Endodermal cell (in vitro differentiated cells): Measurements from ENCODE around the gene EIF4G1. TPM values are rescaled to one million over a fixed set of nuclear protein-coding genes. Genes with fewer than 3 reads are reported as not detected.

ENCODE experiments used
- DNase-seq: peaks from one replicate; pipeline ENCODE4 v3.0.0-alpha.2; 2017
- H3K27ac ChIP-seq: 2 replicates; pipeline ENCODE4 v1.5.1; 2013; ENCODE audit warnings: mild to moderate bottlenecking, low read depth, low read length, moderate library complexity
- H3K27me3 ChIP-seq: 2 replicates; pipeline ENCODE4 v1.6.1; 2013; ENCODE audit warnings: mild to moderate bottlenecking, low read length, moderate library complexity; ENCODE audit not compliant: insufficient read depth, control insufficient read depth, poor library complexity, severe bottlenecking
- H3K36me3 ChIP-seq: 2 replicates; pipeline ENCODE4 v1.7.0; 2013; ENCODE audit warnings: mild to moderate bottlenecking, low read length, moderate library complexity; ENCODE audit not compliant: control insufficient read depth, insufficient read depth
- H3K4me1 ChIP-seq: one replicate; pipeline ENCODE4 v1.7.0; 2013; ENCODE audit warnings: low read length; ENCODE audit not compliant: control insufficient read depth, insufficient read depth
- H3K4me3 ChIP-seq: 2 replicates; pipeline ENCODE4 v1.5.1; 2013; ENCODE audit warnings: mild to moderate bottlenecking, low read length, moderate library complexity
- H3K9ac ChIP-seq: 2 replicates; pipeline ENCODE4 v1.6.1; 2013; ENCODE audit warnings: mild to moderate bottlenecking, low read length, moderate library complexity; ENCODE audit not compliant: poor library complexity, severe bottlenecking; ENCODE audit errors: extremely low read depth
- H3K9me3 ChIP-seq: 2 replicates; pipeline ENCODE4 v1.6.1; 2013; ENCODE audit warnings: mild to moderate bottlenecking, low read length, moderate library complexity; ENCODE audit not compliant: control insufficient read depth
- H3K27ac Mint-ChIP-seq: 2 replicates; pipeline ENCODE4 v1.8.0; 2020; ENCODE audit warnings: mixed read lengths
- H3K27me3 Mint-ChIP-seq: 2 replicates; pipeline ENCODE4 v1.8.0; 2021; ENCODE audit warnings: mild to moderate bottlenecking, mixed read lengths; ENCODE audit not compliant: insufficient read depth
- H3K36me3 Mint-ChIP-seq: 2 replicates; pipeline ENCODE4 v1.8.0; 2020; ENCODE audit warnings: low read depth, mixed read lengths
- H3K4me1 Mint-ChIP-seq: 2 replicates; pipeline ENCODE4 v1.8.0; 2020; ENCODE audit warnings: mixed read lengths
- H3K4me3 Mint-ChIP-seq: 2 replicates; pipeline ENCODE4 v1.8.0; 2020; ENCODE audit warnings: mild to moderate bottlenecking, moderate library complexity, mixed read lengths
- H3K9me3 Mint-ChIP-seq: 2 replicates; pipeline ENCODE4 v1.8.0; 2020; ENCODE audit warnings: mild to moderate bottlenecking, mixed read lengths
- WGBS, 2 experiments: methylation state at CpG; one replicate each; pipeline versions ENCODE4 v1.1.5 to v1.1.7; 2013; ENCODE audit warnings: missing lambda C conversion rate in 2 of 2, mixed read lengths in 1 of 2; ENCODE audit not compliant: insufficient coverage in 1 of 2, insufficient read length in 1 of 2; 5-methylcytosine and 5-hydroxymethylcytosine counted together
- total RNA-seq, 2 donors: library from RNA; stranded (reverse); fragmentation: NEBNext Ultra II Directional in 1 of 2; extraction: Animal tissue kit (Norgen Biotek cat#: 25700) in 1 of 2; gene quantifications; 2 replicates in 1 of 2; 3 replicates in 1 of 2; pipeline ENCODE4 v1.2.1, GENCODE V29; 2021
- TF ChIP-seq, protein P1 (sequence below): fragments of 200-600 bp; sonication (generic); conservative IDR thresholded peaks from 2 replicates; pipeline ENCODE4 v1.5.0; 2021; ENCODE audit warnings: antibody characterized with exemption, mild to moderate bottlenecking

Gene EIF4G1
- total RNA-seq, 2 donors from 2014 or later = 408 to 475 TPM

DNA sequence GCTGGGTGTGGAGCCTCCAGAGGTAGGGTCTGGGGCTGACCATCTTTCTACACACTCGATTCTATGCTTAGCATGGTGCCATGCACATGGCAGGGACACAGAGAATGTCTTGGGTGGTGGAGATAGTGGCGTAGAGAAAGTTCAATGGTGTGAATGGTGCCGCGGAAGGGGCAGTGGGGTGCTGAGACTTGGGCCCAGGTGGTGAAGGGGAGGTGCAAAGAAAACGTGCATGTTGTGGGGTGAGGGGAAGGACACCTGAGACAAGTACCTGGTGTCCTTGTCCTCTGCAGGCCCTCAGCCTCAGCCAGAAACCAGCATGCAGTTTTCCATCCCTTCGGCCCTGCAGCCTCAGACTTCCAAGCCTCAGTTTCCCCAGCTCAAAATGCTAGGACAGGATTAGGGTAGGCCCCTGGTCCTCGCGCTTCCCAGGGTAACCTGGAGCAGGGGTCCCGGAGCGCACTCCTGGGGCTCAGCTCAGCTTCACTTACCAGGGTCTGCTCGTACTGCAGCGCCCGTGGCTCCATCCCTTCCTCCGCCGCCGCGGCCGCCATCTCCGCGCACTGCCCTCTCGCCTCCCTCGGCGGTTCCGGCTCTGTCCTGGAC is 46.6 kb downstream of the EIF4G1 start:
- TF ChIP-seq, protein P1, sequence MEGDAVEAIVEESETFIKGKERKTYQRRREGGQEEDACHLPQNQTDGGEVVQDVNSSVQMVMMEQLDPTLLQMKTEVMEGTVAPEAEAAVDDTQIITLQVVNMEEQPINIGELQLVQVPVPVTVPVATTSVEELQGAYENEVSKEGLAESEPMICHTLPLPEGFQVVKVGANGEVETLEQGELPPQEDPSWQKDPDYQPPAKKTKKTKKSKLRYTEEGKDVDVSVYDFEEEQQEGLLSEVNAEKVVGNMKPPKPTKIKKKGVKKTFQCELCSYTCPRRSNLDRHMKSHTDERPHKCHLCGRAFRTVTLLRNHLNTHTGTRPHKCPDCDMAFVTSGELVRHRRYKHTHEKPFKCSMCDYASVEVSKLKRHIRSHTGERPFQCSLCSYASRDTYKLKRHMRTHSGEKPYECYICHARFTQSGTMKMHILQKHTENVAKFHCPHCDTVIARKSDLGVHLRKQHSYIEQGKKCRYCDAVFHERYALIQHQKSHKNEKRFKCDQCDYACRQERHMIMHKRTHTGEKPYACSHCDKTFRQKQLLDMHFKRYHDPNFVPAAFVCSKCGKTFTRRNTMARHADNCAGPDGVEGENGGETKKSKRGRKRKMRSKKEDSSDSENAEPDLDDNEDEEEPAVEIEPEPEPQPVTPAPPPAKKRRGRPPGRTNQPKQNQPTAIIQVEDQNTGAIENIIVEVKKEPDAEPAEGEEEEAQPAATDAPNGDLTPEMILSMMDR = no peak
- H3K4me1 Mint-ChIP-seq = peaks cover 27% of the 10 kb centered on the region

DNA sequence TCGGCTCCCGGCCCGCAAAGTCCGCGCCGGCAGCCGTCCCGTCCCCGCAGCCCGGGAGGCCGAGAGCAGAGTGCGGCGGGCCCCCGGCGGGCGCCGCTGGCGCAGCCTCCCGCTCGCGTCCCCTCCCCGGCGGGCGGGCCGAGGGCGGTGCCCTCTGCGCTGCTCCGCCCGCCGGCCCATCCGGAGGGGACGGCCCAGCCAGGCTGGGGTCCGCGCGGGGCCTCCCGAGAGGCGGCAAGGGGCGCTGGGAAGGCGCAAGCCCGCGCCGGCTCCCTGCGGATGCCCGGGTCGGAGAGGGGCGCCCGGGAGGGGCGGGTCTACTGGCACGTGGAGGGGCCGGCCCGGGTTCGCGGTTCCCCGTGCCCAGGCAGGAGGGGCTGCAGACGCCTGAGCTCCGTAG is 47.1 kb downstream of the EIF4G1 start, which contains the start of the genes CLCN2 and POLR2H:
TSS of gene CLCN2 (minus strand) at position 74 of the 400 bp plus-strand sequence. CDS start 126 bp downstream, outside the sequence.
TSS of gene POLR2H (plus strand) at position 179 of the 400 bp plus-strand sequence. CDS start 1,783 bp downstream, outside the sequence.
- peak within 1 kb of the TSS; percentile 99 for H3K9ac ChIP-seq
- no peak for DNase-seq
- Mint-ChIP-seq H3K4me3 (peak within 1 kb of the TSS; percentile 86), H3K9me3 (no peaks in the 10 kb centered on the region), H3K36me3 (peaks cover 35% of the 10 kb centered on the region), H3K27me3 (peaks cover 2% of the 10 kb centered on the region), H3K27ac (peak within 1 kb of the TSS; percentile 92), H3K4me1 (peaks cover 27% of the 10 kb centered on the region)
- H3K4me3 ChIP-seq = peak within 1 kb of the TSS; percentile 97
- TF ChIP-seq, protein P1 = no peak
- peaks cover 39% of the 10 kb centered on the region for H3K36me3 ChIP-seq
- H3K27ac ChIP-seq = peak within 1 kb of the TSS; percentile 100
- no peaks in the 10 kb centered on the region for H3K27me3 ChIP-seq
- WGBS, 2 experiments = 0% methylated on average over 2 to 56 of the region's 56 CpGs
- H3K4me1 ChIP-seq = no peaks in the 10 kb centered on the region
- no peaks in the 10 kb centered on the region for H3K9me3 ChIP-seq

More for the DNA sequence above, 46.6 kb downstream of the EIF4G1 start:
- Histone ChIP-seq H3K36me3 (peaks cover 38% of the 10 kb centered on the region), H3K9ac (peak overlapping the region; percentile 33), H3K4me3 (peak overlapping the region; percentile 97), H3K27me3 (no peaks in the 10 kb centered on the region), H3K4me1 (no peaks in the 10 kb centered on the region), H3K9me3 (no peaks in the 10 kb centered on the region), H3K27ac (no peak overlapping the region)
- 4 to 8% methylated on average over 9 to 24 of the region's 24 CpGs for WGBS, 2 experiments
- DNase-seq = peak; percentile 75
- Mint-ChIP-seq H3K27me3 (peaks cover 2% of the 10 kb centered on the region), H3K4me3 (peak overlapping the region; percentile 86), H3K36me3 (peaks cover 31% of the 10 kb centered on the region), H3K27ac (peak overlapping the region; percentile 68), H3K9me3 (no peaks in the 10 kb centered on the region)

DNA sequence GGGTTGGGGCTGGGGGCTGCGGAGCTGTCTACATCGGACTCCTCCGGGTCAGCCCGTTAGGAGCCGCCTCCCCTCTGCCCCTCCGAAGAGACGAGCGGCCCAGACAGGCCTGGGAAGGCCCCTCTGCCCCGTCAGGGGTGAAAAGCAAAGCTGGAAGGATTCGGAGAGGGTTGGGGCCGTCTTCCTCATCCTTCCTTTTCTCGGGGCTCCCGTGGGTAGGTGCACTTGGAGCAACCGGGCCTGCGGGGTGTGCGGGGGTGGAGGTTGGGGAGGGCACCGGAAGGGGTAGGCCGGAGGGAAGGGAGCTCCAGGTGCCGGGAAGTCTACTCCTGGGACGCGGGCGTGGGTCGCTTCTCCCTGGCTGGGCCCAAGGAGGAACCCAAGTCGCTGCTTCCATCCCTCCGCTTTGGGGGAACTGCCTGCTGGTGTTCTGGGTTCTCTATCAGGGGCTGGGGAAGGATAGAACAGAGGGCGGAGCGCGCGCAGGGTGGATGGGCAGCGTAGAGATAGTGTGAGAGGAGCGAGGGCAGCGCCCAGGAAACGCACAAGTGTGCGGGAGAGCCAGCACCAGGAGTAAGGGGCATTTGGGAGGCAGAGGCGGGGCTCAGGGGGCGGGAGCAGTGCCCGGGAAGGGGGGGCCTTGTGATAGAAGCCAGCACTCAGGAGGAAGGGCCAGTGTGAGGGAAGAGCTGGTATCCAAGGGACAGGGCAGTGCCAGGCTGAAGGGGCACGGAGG is 47.7 kb downstream of the EIF4G1 start:
- TF ChIP-seq, protein P1 = no peak
- Histone ChIP-seq H3K27me3 (no peaks in the 10 kb centered on the region), H3K9me3 (no peaks in the 10 kb centered on the region), H3K9ac (peak overlapping the region; percentile 99), H3K4me3 (peak overlapping the region; percentile 97), H3K27ac (peak overlapping the region; percentile 100), H3K4me1 (no peaks in the 10 kb centered on the region), H3K36me3 (peaks cover 41% of the 10 kb centered on the region)
- DNase-seq = peak; percentile 88
- peaks cover 27% of the 10 kb centered on the region for H3K4me1 Mint-ChIP-seq
- H3K9me3 Mint-ChIP-seq = no peaks in the 10 kb centered on the region
- H3K27ac Mint-ChIP-seq = peak overlapping the region; percentile 92
- peaks cover 2% of the 10 kb centered on the region for H3K27me3 Mint-ChIP-seq
- WGBS, 2 experiments = 0% methylated on average over 9 to 38 of the region's 38 CpGs
- peaks cover 35% of the 10 kb centered on the region for H3K36me3 Mint-ChIP-seq
- H3K4me3 Mint-ChIP-seq = peak overlapping the region; percentile 86
